ENCODE data around the gene ZIC1.

Gene ZIC1

DNA sequence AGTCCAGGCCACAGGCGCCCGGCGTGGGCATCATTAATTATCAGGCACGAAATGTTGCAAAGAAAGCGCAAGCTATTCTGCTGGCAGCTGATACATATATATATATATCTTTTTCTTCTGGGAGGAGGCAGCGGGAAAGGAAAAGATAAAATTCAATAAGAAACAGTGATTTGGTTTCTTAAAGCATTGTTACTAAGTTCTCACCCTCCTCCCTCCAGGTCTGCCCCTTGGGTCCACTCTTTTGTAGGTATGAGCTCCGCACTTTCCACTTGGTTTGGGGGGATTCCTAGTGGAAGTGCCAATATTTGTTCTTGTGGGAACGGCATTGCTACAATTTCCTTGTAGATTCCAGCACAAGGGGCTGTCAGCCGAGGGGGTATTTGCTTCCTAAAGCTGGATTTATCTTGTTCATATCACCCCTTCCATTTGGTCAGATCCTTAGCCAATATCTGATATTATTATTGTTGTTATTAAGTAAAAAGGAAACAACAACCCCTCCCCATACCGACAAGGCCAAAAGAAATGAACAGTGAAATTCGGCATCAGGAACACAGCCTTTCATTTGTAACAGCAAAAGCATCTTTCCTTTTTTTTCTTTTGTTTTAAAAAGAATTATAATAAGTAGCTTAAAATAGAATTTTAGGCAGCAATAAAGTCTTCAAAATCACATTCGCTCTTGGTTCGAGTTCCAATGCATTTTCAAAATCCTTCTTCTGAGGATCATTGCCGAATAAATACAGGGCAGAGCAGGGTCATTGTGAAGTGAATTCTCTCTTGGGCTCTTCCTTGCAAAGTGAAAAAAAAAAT, 15.6 kb downstream of the ZIC1 start:
- no peak for TF ChIP-seq CTCF (IDR thresholded peaks at IDR 0.05)

GRCh38 chr3:147425388-147425850, 16.3 kb downstream of the ZIC1 start:
- TF ChIP-seq CTCF (IDR thresholded peaks at IDR 0.05): no peak

- no peak for TF ChIP-seq CTCF (IDR thresholded peaks at IDR 0.05)
Observed at GRCh38 chr3:147426931-147427330, 17.8 kb downstream of the ZIC1 start.

GRCh38 chr3:147427746-147428145, 18.6 kb downstream of the ZIC1 start:
- no peak for TF ChIP-seq CTCF (IDR thresholded peaks at IDR 0.05)

DNA sequence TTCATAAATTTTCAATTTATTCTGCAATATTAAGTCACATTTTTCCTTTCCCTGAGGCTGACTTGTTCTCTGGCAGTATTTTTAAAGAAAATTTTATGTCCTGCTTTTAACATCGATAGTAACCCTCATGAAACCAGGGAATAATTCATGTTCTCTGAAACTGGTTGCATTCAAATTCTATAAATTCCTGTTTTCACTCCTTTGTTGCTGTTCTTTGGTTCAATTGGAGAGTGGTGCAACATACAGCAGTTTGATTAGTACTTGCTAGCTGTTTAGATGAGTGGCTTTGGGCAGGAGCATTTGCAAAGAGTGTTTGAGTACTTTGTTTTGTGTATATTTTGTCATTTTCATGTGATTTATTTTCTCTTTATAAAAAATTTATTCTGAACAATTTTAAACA, 19.2 kb downstream of the ZIC1 start:
- TF ChIP-seq CTCF (IDR thresholded peaks at IDR 0.05): no peak

GRCh38 chr3:147428754-147429153, 19.6 kb downstream of the ZIC1 start:
- no peak for TF ChIP-seq CTCF (IDR thresholded peaks at IDR 0.05)

GRCh38 chr3:147431751-147432150, 22.6 kb downstream of the ZIC1 start:
- TF ChIP-seq CTCF (IDR thresholded peaks at IDR 0.05): no peak
